Kidney (tissue), 14 donors: ENCODE results near the gene RPS21. TPM values are rescaled to one million over a fixed set of nuclear protein-coding genes. Genes with fewer than 3 reads are reported as not detected.

ENCODE experiments used
- DNase-seq, 5 donors: peaks; one replicate each; pipeline ENCODE4 v3.0.0-alpha.2; 2013 to 2020
- FAIRE-seq: peaks from 2 replicates; lab custom pipeline; 2012; peaks lifted over from hg19 to GRCh38; lab: Jason Lieb, UNC
- H3K27ac ChIP-seq, 2 donors: one replicate each; pipeline ENCODE4 v1.7.0; 2013; ENCODE audit warnings: low read depth in 2 of 2, low read length in 2 of 2, inconsistent platforms in 1 of 2
- H3K27me3 ChIP-seq: one replicate; pipeline ENCODE4 v1.7.1; 2013; ENCODE audit warnings: low read length, inconsistent platforms; ENCODE audit not compliant: control insufficient read depth, insufficient read depth
- H3K36me3 ChIP-seq, 3 donors: one replicate each; pipeline versions ENCODE4 v1.7.0 to v1.7.1; 2013; ENCODE audit warnings: low read length in 3 of 3, control low read depth in 1 of 3, inconsistent platforms in 1 of 3; ENCODE audit not compliant: insufficient read depth in 3 of 3, control insufficient read depth in 2 of 3
- H3K4me1 ChIP-seq, 3 donors: one replicate each; pipeline versions ENCODE4 v1.7.0 to v1.7.1; 2013; ENCODE audit warnings: low read length in 3 of 3, inconsistent platforms in 1 of 3, low read depth in 1 of 3; ENCODE audit not compliant: control insufficient read depth in 2 of 3, insufficient read depth in 2 of 3
- H3K4me3 ChIP-seq, 3 donors: one replicate each; pipeline versions ENCODE4 v1.7.0 to v1.8.1; 2013; ENCODE audit warnings: low read length in 3 of 3, control low read depth in 1 of 3, inconsistent platforms in 1 of 3
- H3K9ac ChIP-seq, 3 donors: one replicate each; pipeline versions ENCODE4 v1.7.0 to v1.7.1; 2013; ENCODE audit warnings: low read length in 3 of 3, control low read depth in 1 of 3, inconsistent platforms in 1 of 3
- H3K9me3 ChIP-seq, 3 donors: one replicate each; pipeline versions ENCODE4 v1.7.0 to v1.7.1; 2013; ENCODE audit warnings: low read length in 3 of 3, control low read depth in 1 of 3, inconsistent platforms in 1 of 3; ENCODE audit not compliant: control insufficient read depth in 2 of 3, insufficient read depth in 1 of 3
- CTCF ChIP-seq: IDR thresholded peaks from 3 replicates; pipeline ENCODE4 v1.5.1; 2012; ENCODE audit warnings: mild to moderate bottlenecking, moderate library complexity, borderline replicate concordance; ENCODE audit not compliant: insufficient read depth; ENCODE audit errors: extremely low read depth
- intact Hi-C: fragments of 100-400 bp; cut with DNase I; formaldehyde crosslinking; loops from one replicate; pipeline ENCODE4 v1.11.1; 2022
- polyA plus RNA-seq: library from polyadenylated mRNA; stranded (reverse); fragments of 350-450 nt; fragmentation: Illumina TruSeq; extraction: RNeasy Lipid Tissue Mini Kit (QIAGEN cat#74804); gene quantifications from one replicate; pipeline ENCODE4 v1.2.3, GENCODE V29; 2014; ENCODE audit warnings: low read depth, low replicate concordance; ENCODE audit not compliant: insufficient read depth
- total RNA-seq: library from RNA; stranded (reverse); fragmentation: NEBNext Ultra II Directional; extraction: Animal tissue kit (Norgen Biotek cat#: 25700); gene quantifications from one replicate; pipeline ENCODE4 v1.2.1, GENCODE V29; 2021
- donor health status: control.
- donor health status: control.
- donor health status: control.
- donor health status: control.
- donor health status: control.
- donor health status: DM: yes; HTN: yes; CAD: no.
- donor health status: Normal renal cell carcinoma (clear cell type).

Gene RPS21
- total and polyA plus RNA-seq, 2 donors from 2014 or later = 1,221 to 2,336 TPM

- peak overlapping the region; percentile 80 to 90 (median 86) for H3K4me3 ChIP-seq
- no peaks in the 10 kb centered on the region for H3K9me3 ChIP-seq
- H3K27ac ChIP-seq = no peak overlapping the region
- FAIRE-seq (no peak), DNase-seq (no peak)
- H3K9ac ChIP-seq = peak overlapping the region; percentile 41 to 91 (median 88)
- no peak for TF ChIP-seq CTCF
- peaks cover 0 to 13% (median 13%) of the 10 kb centered on the region in 3 donors for H3K4me1 ChIP-seq
- peaks cover 3 to 12% (median 5%) of the 10 kb centered on the region in 3 donors for H3K36me3 ChIP-seq
- H3K27me3 ChIP-seq = no peaks in the 10 kb centered on the region
- intact Hi-C loops = no loop called here
Measured at GRCh38 chr20:62387933-62388635, 1.2 kb downstream of the RPS21 start.

- H3K4me3 ChIP-seq = no peak overlapping the region
- H3K9me3 ChIP-seq = no peaks in the 10 kb centered on the region
- TF ChIP-seq CTCF = no peak
- no peak overlapping the region for H3K27ac ChIP-seq
- peaks cover 0 to 13% (median 13%) of the 10 kb centered on the region in 3 donors for H3K4me1 ChIP-seq
- DNase-seq = no peak
- peaks cover 3 to 12% (median 5%) of the 10 kb centered on the region in 3 donors for H3K36me3 ChIP-seq
- FAIRE-seq = no peak
- H3K9ac ChIP-seq = no peak overlapping the region
- intact Hi-C loops = no loop called here
- no peaks in the 10 kb centered on the region for H3K27me3 ChIP-seq
Measured at GRCh38 chr20:62388839-62389600, 2.1 kb downstream of the RPS21 start.

- DNase-seq (no peak), FAIRE-seq (no peak)
- Histone ChIP-seq H3K4me3 (no peak overlapping the region), H3K9ac (no peak overlapping the region), H3K36me3 (peaks cover 3 to 12% (median 5%) of the 10 kb centered on the region in 3 donors), H3K27ac (no peak overlapping the region), H3K27me3 (no peaks in the 10 kb centered on the region), H3K4me1 (peaks cover 0 to 13% (median 13%) of the 10 kb centered on the region in 3 donors), H3K9me3 (no peaks in the 10 kb centered on the region)
- intact Hi-C loops = no loop called here
- no peak for TF ChIP-seq CTCF
Measured at GRCh38 chr20:62389601-62390087, 2.7 kb downstream of the RPS21 start.
